ENCODE data around the gene COG1. TPM values are rescaled to one million over a fixed set of nuclear protein-coding genes. Genes with fewer than 3 reads are reported as not detected.
A peak's percentile ranks its signal among the peaks of the same experiment; 100 is the strongest.

Gene COG1
- total RNA-seq, 1 donor from 2014 or later = 49.3 TPM

GRCh38 chr17:73166731-73167581, 25.9 kb upstream of the COG1 start:
- intact Hi-C loops (cut with DNase I) = no loop called here
- ATAC-seq (no peak), DNase-seq (ENCODE audit: missing footprints) (no peak)

GRCh38 chr17:73168667-73169066, 24.2 kb upstream of the COG1 start:
- ATAC-seq (peak; percentile 29), DNase-seq (ENCODE audit: missing footprints) (no peak)
- intact Hi-C loops (cut with DNase I) = no loop called here

GRCh38 chr17:73170324-73170723, 22.5 kb upstream of the COG1 start:
- DNase-seq (ENCODE audit: missing footprints) = no peak
- no peak for ATAC-seq
- intact Hi-C loops (cut with DNase I) = no loop called here

GRCh38 chr17:73172252-73172651, 20.6 kb upstream of the COG1 start:
- DNase-seq (ENCODE audit: missing footprints) (no peak), ATAC-seq (no peak)
- intact Hi-C loops (cut with DNase I) = no loop called here

- intact Hi-C loops (cut with DNase I) = no loop called here
- DNase-seq (ENCODE audit: missing footprints) (no peak), ATAC-seq (no peak)
Observed at GRCh38 chr17:73174126-73174525, 18.7 kb upstream of the COG1 start.

GRCh38 chr17:73175962-73176565, 16.8 kb upstream of the COG1 start:
- DNase-seq (ENCODE audit: missing footprints) (no peak), ATAC-seq (no peak)
- intact Hi-C loops (cut with DNase I) = no loop called here

- intact Hi-C loops (cut with DNase I) = no loop called here
- DNase-seq (ENCODE audit: missing footprints) = no peak
Observed at GRCh38 chr17:73179387-73179786, 13.5 kb upstream of the COG1 start.

GRCh38 chr17:73179878-73180277, 13.0 kb upstream of the COG1 start:
- intact Hi-C loops (cut with DNase I) = no loop called here
- ATAC-seq (no peak), DNase-seq (ENCODE audit: missing footprints) (no peak)

More at GRCh38 chr17:73179387-73179786, 13.5 kb upstream of the COG1 start:
- ATAC-seq = no peak

- intact Hi-C loops (cut with DNase I) = no loop called here
Observed at GRCh38 chr17:73182616-73183310, 10.1 kb upstream of the COG1 start.

GRCh38 chr17:73184136-73184993, 8.5 kb upstream of the COG1 start:
- ATAC-seq (no peak), DNase-seq (ENCODE audit: missing footprints) (no peak)
- intact Hi-C loops (cut with DNase I) = no loop called here

More at GRCh38 chr17:73182616-73183310, 10.1 kb upstream of the COG1 start:
- DNase-seq (ENCODE audit: missing footprints) (no peak), ATAC-seq (no peak)

- ATAC-seq (no peak), DNase-seq (ENCODE audit: missing footprints) (no peak)
- intact Hi-C loops (cut with DNase I) = no loop called here
Observed at GRCh38 chr17:73186283-73187050, 6.4 kb upstream of the COG1 start.

GRCh38 chr17:73187203-73187769, 5.6 kb upstream of the COG1 start:
- ATAC-seq (no peak), DNase-seq (ENCODE audit: missing footprints) (no peak)
- intact Hi-C loops (cut with DNase I) = no loop called here

- ATAC-seq (no peak), DNase-seq (ENCODE audit: missing footprints) (no peak)
- intact Hi-C loops (cut with DNase I) = no loop called here
Observed at GRCh38 chr17:73188011-73188410, 4.8 kb upstream of the COG1 start.

GRCh38 chr17:73189417-73190099, 3.3 kb upstream of the COG1 start:
- ATAC-seq (no peak), DNase-seq (ENCODE audit: missing footprints) (no peak)
- intact Hi-C loops (cut with DNase I) = loop anchor here (2.0 to 5.0 kb wide), 3 partner anchors 123 to 462 kb away; partner anchors contain the start of gene CDC42EP4

GRCh38 chr17:73191443-73192205, 1.2 kb upstream of the COG1 start:
- intact Hi-C loops (cut with DNase I) = loop anchor here (2.0 to 5.0 kb wide), 4 partner anchors 41 to 464 kb away; partner anchors contain the start of gene CDC42EP4
- ATAC-seq = peak; percentile 29
- no peak for DNase-seq (ENCODE audit: missing footprints)

- intact Hi-C loops (cut with DNase I) = loop anchor here (2.0 to 5.0 kb wide), 3 partner anchors 40 to 465 kb away; partner anchors contain the start of gene CDC42EP4
- ATAC-seq = peak; percentile 80
- DNase-seq (ENCODE audit: missing footprints) = peak; percentile 83
Observed at GRCh38 chr17:73192206-73192893, 505 bp upstream of the COG1 start.
